GM18861 (cell line): ENCODE data around the gene CTSL.

Experiments used
- ATAC-seq: cut with Tn5 transposase; IDR thresholded peaks from one replicate; pipeline ENCODE4 v1.9.1; 2021; ENCODE audit not compliant: unreplicated experiment

Gene CTSL

DNA sequence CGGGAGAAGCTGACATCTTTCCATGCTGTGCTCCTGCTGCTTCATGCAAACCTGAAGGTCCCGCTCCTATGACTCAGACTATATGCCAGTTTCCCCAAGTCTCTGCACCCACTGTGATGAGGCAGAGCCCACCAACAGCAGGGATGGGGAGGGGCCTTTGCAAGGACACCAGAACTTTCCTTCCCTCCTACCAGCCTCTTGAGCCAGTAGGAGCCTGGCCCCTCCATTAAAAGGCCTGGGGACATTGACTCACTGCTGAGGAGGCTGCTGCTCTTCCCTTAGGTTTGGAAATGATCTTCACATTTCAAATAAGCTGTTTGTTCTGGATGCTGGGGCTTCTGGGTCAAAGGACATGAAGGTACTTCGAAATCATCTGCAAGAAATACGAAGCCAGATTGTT, 26.1 kb upstream of the CTSL start:
- no peak for ATAC-seq

DNA sequence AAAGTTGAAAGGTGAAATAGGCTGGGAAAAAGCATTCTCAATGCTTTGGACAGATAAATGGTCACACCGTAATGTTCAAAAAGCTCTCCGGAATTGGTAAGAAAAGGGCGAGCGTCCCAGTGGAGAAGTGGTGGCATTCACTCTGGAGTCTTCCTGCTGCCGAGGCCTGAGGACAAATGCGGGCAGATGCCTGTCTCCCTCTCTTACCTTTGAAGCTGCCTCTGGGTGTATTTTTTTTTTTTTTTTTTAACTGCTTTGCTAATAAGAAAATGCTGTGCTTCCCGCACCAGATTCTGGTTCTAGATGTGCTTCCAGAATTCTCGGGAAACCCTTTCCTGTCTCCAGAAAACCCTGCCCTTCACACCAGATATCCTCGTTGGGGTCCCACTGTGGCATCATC, 24.4 kb upstream of the CTSL start:
- ATAC-seq: no peak

DNA sequence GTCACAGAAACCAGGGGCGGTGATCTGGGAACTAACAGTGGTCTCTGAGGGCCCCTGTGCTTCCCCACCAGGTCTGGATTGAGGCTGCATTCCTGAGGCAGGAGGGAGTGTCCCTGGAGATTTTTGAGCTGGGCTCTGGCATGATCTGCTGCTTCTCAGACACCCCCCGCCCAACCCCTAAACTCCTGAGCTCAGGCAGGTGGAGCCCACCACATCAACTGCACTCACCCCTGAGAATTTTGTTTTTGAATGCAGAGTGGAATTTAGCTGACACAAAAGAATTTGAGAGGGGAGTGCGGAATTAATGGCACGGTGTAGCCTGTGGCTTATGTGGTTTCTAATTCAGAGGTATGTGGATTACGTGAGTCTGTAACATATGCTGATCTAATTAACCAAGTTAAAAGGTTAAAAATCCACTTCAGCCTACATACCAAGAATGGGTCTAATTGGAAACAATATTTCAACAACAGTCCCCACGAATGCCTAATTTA, 23.9 kb upstream of the CTSL start:
- no peak for ATAC-seq

DNA sequence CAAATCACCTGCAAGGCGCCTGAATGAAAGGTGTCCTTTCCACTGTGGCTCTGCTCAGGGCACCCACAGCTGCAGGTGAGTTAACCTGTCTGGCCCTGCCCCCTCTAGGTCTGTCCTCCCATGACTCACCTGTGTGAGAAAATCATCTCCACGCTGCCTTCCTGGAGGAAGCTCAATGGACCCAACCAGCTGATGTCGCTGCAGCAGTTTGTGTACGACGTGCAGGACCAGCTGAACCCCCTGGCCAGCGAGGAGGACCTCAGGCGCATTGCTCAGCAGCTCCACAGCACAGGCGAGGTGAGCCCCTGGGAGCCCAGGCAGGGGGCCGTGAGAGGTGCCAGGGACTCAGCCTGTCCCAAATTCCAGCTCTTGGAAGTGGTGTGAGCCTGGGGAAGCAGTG, 23.0 kb upstream of the CTSL start:
- ATAC-seq: no peak

DNA sequence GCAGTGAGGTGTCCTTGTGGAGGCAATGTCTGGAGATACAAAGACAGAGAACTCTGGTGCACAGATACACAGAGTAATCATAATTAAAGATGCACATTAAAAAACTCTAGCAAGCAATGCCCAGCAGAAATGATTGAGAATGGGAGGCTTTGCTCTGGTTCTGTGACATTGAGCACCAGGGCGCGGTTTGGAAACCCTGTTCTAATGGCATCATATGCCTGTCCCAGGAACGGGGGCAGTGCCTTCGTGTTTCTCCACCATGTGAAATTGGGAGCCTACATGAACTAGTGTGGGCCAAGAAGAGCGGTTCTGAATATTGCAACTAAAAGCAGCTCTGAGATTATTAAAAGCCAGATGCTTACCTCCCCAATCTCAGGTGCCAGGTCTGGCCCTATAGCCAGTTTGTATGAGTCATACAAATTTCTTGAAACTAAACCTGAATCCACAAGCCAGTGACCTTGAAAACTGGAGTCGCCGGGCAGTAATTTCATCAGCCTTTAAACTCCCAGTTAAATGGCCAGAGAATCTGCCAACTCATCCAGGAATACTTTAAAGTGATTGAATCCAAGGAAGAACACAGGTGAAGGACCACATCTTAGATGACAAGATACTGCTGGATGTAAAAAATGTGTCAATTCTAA, 22.2 kb upstream of the CTSL start:
- ATAC-seq: no peak

DNA sequence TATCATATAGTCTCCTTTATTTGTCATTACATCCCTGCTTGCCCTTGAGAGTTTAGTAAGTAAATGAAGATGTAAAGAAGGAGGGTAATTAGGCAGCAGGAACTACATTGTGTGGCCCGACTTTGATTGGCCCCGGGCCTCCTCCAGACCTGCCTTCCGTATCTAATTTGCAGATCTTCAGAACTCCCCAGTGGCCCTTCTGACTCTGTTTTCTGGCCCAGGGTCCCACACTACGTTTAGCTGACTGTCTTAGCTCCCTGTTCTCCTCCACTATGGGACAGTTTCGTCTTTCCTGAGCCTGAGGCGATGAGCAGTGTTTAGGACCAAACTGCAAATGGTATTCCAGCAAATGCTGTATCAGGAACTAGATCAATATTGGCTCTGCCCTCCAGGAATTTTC, 21.6 kb upstream of the CTSL start:
- ATAC-seq: no peak

DNA sequence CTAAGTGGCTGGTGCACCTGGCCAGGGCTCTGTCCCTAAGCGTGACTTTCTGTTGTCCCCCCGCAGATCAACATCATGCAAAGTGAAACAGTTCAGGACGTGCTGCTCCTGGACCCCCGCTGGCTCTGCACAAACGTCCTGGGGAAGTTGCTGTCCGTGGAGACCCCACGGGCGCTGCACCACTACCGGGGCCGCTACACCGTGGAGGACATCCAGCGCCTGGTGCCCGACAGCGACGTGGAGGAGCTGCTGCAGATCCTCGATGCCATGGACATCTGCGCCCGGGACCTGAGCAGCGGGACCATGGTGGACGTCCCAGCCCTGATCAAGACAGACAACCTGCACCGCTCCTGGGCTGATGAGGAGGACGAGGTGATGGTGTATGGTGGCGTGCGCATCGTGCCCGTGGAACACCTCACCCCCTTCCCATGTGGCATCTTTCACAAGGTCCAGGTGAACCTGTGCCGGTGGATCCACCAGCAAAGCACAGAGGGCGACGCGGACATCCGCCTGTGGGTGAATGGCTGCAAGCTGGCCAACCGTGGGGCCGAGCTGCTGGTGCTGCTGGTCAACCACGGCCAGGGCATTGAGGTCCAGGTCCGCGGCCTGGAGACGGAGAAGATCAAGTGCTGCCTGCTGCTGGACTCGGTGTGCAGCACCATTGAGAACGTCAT, 19.7 kb upstream of the CTSL start:
- ATAC-seq: no peak

DNA sequence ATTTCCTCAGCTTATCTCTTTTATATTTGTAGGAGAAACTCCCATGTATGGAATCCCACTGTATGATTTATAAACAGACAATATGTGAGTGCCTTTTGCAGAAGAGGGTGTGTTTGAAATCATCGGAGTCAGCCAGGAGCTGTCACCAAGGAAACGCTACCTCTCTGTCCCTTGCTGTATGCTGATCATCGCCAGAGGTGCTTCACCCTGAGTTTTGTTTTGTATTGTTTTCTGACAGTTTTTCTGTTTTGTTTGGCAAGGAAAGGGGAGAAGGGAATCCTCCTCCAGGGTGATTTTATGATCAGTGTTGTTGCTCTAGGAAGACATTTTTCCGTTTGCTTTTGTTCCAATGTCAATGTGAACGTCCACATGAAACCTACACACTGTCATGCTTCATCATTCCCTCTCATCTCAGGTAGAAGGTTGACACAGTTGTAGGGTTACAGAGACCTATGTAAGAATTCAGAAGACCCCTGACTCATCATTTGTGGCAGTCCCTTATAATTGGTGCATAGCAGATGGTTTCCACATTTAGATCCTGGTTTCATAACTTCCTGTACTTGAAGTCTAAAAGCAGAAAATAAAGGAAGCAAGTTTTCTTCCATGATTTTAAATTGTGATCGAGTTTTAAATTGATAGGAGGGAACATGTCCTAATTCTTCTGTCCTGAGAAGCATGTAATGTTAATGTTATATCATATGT, 18.0 kb upstream of the CTSL start:
- ATAC-seq: no peak

DNA sequence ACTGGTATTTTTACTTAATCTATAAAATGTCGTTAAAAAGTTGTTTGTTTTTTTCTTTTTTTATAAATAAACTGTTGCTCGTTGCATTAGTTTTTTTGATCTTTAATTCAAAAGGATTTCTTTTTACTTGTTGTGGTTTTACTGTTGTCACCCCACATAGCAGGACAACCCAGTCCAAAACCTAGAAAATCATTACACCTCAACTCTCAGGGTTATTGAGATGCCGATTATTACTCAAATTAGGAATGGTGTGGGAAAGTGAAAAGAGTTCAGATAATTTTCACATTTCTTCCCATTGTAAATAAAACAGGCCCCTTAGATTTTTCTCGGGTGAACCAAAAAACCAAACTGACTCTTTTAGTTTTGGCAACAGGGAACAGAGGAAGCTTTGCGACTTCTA, 17.4 kb upstream of the CTSL start:
- no peak for ATAC-seq

DNA sequence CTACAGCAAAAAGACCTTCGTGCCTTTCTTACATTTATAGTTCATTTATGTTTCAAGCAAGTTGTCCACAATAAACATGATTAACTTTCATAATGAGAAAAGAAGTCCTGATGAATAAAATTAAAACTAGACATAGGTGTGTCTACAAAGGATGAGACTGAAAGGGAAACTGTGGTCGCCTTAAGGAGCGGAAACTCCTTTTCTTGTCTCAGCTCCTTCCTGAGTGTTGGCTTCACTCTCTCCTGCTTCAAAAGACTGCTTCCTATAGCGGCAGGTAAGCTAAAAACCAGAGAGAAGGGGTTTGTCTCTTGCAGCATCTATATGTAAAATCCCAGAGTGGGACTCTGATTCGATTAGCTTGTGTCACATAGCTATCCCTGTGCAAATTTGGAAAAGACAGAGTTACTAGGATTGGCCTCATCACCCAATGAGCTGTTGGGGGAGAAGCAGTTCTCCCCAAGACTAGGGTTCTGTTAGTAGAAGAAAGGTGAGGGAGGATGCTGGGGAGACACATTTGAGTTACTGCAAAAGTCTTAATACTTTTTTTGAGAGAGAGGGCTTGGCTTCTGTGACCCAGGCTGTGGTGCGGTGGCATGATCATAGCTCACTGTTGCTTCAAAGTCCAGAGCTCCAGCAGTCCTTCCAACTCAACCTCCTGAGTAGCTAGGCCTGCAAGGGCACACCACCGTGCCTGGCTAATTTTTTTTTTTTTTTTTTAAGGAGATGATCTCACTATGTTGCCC, 16.8 kb upstream of the CTSL start:
- no peak for ATAC-seq

DNA sequence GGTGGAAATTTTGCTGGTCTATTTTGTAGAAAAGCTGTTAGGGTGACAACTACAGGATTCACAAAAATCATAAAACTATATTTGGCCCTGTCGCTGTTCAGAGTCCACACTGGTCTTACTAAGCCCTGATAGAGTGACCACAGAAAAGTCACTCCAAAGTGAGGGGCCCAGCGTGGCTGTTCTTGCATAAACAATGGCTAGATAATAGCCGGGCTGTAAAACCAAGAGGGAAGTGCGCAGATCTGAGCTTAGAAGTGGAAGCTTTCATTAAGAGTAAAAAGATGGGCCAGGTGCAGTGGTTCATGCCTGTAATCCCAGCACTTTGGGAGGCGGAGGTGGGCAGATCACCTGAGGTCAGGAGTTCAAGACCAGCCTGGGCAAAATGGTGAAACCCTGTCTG, 15.5 kb upstream of the CTSL start:
- ATAC-seq: no peak

DNA sequence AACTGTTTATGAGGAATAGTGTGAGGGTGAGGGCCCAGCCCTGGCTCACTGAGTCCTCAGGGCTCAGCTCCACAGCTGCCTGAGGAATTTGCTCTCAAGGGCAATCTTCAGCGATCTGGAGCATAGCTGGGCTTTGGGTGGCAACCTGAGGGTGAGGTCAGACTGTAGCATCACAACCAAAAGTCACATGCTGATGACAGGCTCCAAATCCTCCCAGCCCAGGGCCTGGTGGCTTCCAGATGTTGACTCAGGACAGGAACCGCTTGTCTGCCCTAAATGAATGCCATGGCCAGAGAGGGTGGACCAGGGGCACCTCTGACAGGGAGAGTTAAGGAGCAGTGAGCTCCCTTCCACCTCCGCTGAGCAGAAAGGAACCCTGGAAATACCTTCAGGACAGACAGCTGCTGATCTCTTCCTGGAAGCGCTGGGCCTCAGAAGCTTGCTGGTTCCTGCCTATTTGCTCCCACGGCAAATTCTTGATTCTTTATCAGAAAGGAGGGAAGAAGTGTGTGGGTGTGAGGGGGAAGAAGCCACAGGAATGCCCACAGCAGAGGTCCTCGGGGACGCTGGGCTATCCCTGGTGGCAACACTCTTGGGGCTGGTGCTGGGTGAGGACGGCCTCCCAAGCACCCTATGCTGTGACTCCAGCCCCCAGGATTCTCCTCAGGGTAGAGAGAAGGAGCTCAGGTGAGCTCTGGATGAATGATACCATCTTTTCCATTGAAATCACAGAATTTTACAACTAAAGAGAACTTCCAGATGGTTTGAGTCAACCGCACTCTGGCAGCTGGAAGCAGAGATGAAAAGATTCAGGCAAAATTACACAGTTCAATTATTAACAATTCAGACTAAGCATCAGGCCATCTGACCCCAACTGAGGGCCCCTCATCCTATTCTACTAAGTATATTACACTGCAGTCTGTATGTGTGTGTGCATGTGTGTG, 13.8 kb upstream of the CTSL start:
- ATAC-seq: no peak

DNA sequence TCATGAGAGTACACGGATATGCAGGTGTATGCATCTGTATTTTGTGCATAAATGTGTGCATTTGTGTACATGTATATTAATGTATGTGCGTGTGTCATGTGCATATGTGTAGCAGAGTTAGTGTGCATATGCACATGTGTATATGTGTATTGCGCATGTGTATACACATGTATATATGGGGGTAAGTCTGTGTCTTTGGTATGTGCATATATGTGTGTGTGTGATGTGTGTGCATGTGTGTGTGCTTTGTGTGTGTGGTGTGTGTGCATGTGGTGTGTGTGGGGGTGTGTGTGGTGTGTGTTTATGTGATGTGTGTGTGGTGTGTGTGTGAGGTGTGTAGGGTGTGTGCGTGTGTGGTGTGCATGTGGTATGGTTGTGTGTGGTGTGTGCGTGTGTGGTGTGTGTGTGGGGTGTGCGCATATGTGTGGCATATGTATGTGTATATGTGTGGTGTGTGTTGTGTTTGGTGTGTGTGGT, 13.1 kb upstream of the CTSL start:
- ATAC-seq: no peak

DNA sequence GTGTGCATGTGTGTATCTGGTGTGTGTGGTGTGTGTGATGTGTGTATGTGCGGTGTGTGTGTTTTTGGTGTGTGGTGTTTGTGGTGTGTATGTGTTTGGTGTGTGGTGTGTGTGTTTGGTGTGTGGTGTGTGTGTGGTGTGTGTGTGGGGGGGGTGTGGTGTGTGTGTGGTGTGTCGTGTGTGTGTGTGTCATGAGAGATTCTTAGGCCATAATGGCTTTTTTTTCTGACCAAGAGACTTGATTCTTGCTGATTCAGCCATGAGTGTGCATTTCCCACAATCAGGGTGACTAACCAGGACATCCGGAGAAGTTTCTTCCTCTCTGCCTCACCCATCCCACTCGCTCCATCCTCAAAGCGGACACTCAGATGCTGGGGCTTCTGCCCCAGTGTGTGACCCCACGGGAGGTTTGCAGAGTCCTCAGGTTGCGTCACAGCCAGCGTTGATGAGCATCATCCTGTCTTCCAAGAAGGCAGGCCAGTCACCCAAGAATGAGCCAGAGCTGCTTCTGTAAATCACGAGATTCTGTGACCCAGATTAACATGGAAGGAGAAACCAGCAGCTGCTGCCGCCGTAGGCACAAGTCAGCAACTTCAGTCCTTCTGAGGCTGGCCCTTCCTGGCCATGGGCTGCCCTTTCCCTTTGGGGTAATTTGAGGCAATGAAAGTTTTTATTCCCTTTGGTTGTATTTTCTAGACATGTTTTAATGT, 12.5 kb upstream of the CTSL start:
- ATAC-seq: no peak

DNA sequence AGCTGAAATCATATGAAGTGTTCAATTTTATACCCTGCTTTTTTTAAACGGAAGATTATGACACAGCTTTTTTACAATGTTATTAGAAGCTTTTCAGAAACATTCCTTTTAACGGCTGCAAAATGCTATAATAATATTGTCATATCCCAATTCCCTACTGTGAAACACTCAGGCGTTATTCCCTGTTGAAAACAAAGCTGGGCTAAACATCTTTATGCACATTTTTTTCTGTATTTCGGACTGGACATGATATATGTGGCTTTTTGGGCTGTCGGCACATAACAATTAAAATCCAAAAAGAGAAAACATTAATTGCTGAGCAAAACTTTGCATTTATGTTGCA, 12.0 kb upstream of the CTSL start:
- no peak for ATAC-seq

DNA sequence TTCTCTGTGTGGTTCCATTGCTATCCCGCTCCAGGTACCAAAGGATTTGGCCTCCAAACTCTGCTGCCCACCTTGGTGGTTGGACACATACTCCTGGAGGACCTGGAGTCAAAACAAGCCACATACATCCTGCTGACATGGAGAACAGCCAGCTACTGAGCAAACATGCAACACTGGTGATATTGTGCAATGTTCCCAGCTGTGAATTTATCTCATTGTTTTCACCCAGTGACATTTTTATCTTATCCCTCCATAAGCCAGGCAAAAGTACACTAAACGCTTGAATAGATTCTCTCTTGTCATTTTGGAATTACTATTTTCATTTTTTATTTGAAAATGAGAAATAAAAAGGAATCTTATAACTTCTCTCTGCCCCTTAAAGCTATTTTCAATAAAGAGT, 11.1 kb upstream of the CTSL start:
- no peak for ATAC-seq

DNA sequence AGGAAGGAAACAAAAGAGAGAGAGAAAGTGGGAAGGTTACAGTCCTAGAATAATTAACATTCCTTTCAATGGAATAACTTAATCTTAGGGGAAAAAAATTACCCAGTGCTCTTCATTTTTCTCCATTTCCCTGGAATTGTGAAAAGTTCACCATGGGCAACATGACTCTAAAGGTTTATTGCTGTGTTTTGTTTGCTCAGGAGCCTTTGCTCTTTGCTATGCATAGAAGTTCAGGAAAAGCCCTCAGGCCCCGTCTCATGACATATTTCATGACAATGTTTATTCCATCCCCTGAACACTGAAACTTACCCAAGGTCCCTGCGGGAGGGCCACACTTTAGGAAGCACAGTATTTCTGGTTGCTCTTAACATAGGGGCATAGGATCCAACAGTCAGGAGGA, 9.8 kb upstream of the CTSL start:
- no peak for ATAC-seq

DNA sequence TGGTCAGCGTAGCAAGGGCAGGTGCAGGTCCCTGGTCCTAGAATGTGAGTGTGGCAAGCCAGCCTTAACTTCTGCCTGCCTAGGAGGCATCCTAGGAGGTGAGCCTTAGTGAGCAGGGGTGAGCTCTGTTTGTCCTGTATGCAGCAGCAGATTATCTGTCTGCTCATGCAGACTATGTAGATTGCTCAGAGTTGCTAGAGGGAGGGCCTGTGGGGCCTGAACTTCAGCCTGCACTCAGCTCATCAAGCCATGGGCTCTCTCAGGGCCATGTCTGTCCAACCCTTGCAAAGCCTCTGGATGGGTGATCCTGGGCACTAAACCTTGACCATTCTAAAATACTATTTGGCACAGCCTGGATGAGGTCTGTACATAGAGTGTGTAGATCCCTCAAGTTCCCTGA, 8.5 kb upstream of the CTSL start:
- no peak for ATAC-seq

DNA sequence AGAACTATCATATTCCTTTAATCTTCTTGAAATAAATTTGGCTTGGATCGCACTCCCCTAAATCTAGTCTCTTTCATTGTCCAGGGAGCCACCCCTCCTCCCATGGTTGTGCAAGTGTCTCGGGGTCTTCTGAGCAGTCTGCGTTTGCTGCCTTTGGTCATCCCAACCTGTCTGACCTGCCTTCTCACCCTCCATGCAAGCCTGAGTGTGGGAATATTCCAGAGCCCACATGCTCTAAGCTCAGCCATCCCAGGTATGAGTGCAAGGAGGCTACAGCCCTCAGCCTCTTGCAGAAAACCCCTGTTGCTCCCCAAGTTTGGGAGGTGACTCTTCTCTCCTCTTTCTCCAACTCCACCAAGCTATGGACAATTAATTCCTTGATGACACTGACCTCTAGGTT, 7.7 kb upstream of the CTSL start:
- ATAC-seq: no peak
